ENCODE data around the gene INSM1.
A peak's percentile ranks its signal among the peaks of the same experiment; 100 is the strongest.
"Not testable (repeated sequence)": the region's sequence is repeated elsewhere in the genome, so short reads cannot be mapped to it uniquely, and the experiment has no call there.

The INSM1 gene, protein sequence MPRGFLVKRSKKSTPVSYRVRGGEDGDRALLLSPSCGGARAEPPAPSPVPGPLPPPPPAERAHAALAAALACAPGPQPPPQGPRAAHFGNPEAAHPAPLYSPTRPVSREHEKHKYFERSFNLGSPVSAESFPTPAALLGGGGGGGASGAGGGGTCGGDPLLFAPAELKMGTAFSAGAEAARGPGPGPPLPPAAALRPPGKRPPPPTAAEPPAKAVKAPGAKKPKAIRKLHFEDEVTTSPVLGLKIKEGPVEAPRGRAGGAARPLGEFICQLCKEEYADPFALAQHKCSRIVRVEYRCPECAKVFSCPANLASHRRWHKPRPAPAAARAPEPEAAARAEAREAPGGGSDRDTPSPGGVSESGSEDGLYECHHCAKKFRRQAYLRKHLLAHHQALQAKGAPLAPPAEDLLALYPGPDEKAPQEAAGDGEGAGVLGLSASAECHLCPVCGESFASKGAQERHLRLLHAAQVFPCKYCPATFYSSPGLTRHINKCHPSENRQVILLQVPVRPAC

GRCh38 chr20:20367575-20368417 lies at the start of gene INSM1:
Gene INSM1, plus strand, starts transcription at chr20:20368104. Its CDS starts 164 bp downstream, at chr20:20368268.
- DNase-seq: peak; percentile 95

GRCh38 chr20:20318365-20319161 lies 49.3 kb upstream of the INSM1 start:
- no peak for DNase-seq

DNA sequence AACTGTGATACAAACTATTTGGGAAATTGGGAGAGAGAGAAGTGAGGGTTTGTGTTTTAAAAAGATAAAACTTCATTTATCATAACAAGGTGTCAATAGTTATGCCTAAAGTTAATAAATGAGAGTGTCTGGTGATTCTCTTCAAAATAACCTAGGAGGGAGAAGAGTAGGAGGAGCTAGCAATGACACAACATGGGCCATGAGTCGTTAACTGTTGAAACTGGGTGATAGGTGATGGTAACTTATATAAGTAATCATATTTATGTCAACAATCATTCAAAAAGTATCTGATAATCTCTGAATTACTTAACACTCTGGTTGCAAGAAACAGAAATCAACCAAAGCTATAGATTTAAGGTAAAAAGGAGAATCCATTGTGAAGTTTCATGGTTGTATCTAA lies 46.8 kb upstream of the INSM1 start:
- no peak for DNase-seq

DNA sequence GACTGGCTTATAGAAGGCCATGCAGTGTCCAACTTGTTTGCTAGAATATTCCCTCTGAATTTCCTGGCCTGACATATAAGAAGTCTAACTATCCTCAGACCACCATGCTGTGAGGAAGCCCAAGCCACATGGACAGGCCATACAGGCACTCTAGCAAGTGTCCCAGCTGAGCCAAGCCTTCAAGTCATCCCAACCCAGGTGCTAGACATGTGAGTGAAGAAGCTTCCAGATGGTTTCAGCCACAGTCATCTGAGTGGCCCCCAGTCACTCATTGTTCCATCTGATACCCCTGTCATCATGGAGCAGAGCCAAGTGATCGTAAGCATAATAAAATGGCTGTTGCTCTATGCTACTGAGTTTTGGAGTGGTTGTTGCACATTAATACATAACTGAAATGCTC lies 46.0 kb upstream of the INSM1 start:
- DNase-seq: no peak

DNA sequence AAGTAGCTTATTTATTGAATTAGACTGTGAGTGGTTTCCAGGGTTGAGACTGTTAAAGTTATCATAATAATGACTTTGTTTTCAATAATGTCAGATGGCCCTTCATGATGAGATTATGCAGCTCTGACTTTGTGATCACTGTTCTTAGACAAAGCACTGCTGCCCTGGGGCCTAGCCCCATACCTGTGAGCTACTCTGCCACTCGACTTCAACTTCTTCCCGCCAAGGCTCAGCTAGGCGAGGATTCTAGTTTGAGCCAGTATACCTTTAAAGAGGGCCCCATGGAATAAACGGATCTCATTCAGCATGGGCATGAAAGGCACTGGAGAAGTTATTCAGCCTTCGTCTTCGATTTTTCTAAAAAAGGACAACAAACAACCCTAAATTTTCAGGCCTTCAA lies 45.0 kb upstream of the INSM1 start:
- DNase-seq: no peak

GRCh38 chr20:20327746-20328145 lies 40.2 kb upstream of the INSM1 start:
- DNase-seq: no peak

- no peak for DNase-seq
Observed at GRCh38 chr20:20329564-20329963, 38.3 kb upstream of the INSM1 start.

DNA sequence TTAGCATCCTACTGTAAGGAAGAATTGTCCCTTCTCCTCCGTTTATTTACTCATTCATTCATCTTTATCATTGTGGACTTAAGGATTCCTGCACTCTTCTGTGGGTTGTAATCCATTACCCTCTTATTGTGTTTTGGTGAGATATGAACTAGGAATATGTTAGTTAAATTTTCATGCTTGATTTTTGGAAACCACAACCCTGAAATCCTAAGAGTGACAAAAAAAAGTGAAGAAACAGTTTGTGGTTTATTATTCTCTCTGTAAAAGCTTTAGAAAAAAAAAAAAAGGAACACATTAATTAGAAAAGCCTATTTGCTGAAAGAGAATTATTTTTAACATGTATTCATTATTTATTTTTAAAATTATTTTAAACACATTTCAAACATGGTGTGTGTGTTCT lies 36.7 kb upstream of the INSM1 start:
- no peak for DNase-seq

DNA sequence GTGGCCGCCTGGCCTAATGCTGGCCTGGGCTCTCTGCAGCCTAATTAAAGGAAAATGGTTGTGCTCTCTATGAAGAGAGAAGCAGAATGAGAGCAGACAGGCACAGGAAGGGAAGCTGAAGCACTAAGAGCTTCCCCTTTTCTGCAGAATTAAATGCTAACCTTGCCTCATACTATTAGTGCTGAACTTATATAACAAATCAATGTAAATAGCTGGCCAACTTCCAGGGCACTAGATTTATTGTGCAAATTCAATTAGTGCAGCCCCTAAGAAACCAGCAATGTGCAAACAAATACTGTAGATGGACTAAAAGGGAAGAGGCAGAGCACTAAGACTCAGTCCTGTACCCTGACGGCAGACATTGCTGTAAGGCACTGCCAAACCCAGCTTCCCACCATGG lies 36.1 kb upstream of the INSM1 start:
- no peak for DNase-seq

DNA sequence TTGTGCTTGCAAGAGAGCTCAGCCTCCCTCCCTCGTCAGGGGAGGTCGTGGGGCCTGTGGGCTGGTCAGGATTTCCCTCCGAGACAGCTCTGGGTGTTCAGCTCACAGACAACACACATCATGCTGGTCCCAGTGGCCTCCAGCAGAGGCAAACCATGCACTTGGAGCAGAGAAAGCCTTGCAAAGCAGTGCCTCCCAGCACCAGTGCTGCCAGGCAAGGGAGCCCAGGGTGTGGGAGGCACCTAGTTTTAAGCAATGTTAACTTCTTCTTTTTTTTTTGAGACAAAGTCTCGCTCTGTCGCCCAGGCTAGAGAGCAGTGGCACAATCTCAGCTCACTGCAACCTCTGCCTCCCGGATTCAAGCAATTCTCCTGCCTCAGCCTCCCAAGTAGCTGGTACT lies 34.0 kb upstream of the INSM1 start:
- DNase-seq: no peak

DNA sequence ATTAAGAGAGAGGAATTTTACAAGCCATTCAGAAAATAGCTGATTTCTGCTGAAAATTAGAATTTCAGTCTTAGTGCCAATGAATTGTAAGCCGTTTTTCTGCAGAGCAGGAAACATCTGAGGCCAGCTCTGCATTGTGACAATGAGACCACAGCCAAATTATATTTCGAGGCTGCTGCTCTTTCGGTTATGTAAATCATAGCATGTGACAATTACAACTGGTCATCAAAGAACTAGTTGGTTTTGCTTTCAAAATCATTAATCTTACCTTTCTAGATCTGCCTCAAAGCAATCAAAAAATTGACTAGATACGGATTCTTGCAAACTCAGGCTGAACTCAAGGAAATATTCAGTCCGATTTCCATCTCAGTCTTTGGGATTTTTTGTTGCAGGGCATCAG lies 33.4 kb upstream of the INSM1 start:
- DNase-seq: no peak

GRCh38 chr20:20338133-20338730 lies 29.7 kb upstream of the INSM1 start:
- DNase-seq: no peak

DNA sequence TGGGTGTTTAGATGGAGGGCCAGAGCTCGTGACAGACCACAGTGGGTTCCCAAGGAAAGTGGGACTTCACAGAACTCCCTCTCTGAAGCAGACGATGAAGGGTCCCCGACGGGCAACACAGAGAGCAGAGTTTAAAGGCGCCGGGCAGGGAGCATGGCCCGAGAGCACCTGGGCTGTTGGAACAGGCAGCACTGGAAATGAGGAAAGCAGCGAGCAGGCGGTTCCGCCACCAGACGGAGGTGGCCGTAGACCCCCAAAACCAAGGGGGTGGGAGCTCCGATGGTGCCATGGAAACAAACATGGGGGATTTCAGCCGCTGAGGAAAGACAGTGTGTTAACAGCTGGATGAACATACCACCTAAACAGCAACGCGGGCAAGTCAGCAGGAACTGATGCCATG lies 27.5 kb upstream of the INSM1 start:
- DNase-seq: no peak

DNA sequence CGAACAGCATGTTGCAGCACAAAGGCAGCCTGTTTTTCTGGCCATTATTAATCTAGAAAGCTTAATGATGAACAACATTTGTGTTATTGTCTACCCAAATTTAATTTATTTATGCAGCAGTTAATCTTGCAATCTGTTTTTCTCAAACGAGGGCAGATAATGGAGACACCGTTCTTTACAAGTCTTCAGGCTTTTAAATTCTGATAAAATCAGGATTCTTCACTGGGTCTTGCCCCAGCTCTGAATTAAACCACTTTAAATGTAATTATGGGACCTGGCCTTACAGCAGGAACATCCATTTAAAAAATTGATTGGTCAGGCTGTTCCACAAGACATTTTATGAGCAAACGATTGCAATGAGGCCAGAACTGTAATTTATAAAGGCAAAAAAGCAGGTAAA lies 26.5 kb upstream of the INSM1 start:
- DNase-seq: no peak

DNA sequence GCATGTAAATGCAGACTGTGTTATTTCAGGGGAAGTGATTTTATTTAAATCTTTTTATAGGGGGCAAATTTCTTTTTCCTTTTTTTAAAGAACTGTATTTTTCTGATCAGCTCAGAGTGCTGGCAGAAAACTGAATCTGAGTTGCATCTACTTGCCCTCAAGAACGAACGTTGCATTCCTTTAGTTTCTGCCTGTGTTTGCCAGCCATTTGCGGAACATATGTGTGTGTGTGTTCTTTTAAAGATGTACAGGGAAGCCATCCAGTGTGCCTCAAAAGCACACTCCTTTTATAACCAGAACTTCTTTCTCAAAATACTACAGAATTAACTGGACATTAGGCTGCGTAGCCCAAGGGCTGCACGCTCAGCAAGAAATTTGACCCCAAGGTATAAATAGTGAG lies 25.8 kb upstream of the INSM1 start:
- DNase-seq: no peak

- DNase-seq: no peak
Observed at GRCh38 chr20:20343932-20344331, 24.0 kb upstream of the INSM1 start.

DNA sequence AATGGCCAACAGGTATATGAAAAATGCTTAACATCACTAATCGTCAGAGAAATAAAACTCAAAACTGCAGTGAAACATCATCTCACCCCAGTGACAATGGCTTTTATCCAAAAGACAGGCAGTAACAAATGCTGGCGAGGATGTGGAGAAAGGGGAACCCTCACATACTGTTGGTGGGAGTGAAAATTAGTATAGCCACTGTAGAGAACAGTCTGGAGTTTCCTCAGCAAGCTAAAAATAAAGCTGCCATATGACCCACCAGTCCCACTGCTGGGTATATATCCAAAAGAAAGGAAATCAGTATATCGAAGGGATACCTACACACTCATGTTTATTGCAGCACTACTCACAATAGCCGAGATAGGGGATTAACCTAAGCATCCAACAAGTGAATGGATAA lies 23.4 kb upstream of the INSM1 start:
- no peak for DNase-seq

GRCh38 chr20:20353576-20353975 lies 14.3 kb upstream of the INSM1 start:
- no peak for DNase-seq

- DNase-seq: not testable (repeated sequence)
Observed at GRCh38 chr20:20355503-20355902, 12.4 kb upstream of the INSM1 start.

- DNase-seq: no peak
Observed at GRCh38 chr20:20358801-20359200, 9.1 kb upstream of the INSM1 start.

GRCh38 chr20:20359628-20360027 lies 8.3 kb upstream of the INSM1 start:
- no peak for DNase-seq

DNA sequence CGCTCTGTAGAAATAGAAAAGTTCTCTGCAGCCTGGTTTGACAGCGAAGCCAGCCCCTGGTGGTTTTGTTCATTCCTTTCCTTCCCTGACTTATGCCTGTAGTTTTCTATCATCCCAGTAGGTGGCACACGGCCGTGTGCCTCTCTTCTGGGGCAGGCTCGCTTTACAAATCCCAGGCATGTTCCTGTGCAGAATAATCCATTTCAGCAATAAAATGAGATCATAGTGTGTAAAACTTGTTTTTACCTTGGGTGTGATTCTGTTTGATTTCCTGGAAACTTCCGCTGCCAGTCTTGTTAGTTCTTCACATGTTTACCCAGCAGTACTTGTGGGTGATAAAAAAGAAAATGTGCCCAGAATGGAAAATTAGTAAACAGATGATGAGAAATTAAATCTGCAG lies 7.4 kb upstream of the INSM1 start:
- no peak for DNase-seq

Measured in NCI-H2107 (cell line).